Head of caudate nucleus (tissue), 42 donors: ENCODE results near the gene AEBP1.

ENCODE experiments used
- DNase-seq, 42 donors: peaks; one replicate each; pipeline versions ENCODE4 v3.0.0 to v3.0.0-alpha.2; 2020 to 2021; ENCODE audit warnings: mixed read lengths in 7 of 42
- intact Hi-C: fragments of 100-400 bp; cut with DNase I; formaldehyde crosslinking; loops from one replicate; pipeline ENCODE4 v1.15.0; 2022

The AEBP1 gene

DNA sequence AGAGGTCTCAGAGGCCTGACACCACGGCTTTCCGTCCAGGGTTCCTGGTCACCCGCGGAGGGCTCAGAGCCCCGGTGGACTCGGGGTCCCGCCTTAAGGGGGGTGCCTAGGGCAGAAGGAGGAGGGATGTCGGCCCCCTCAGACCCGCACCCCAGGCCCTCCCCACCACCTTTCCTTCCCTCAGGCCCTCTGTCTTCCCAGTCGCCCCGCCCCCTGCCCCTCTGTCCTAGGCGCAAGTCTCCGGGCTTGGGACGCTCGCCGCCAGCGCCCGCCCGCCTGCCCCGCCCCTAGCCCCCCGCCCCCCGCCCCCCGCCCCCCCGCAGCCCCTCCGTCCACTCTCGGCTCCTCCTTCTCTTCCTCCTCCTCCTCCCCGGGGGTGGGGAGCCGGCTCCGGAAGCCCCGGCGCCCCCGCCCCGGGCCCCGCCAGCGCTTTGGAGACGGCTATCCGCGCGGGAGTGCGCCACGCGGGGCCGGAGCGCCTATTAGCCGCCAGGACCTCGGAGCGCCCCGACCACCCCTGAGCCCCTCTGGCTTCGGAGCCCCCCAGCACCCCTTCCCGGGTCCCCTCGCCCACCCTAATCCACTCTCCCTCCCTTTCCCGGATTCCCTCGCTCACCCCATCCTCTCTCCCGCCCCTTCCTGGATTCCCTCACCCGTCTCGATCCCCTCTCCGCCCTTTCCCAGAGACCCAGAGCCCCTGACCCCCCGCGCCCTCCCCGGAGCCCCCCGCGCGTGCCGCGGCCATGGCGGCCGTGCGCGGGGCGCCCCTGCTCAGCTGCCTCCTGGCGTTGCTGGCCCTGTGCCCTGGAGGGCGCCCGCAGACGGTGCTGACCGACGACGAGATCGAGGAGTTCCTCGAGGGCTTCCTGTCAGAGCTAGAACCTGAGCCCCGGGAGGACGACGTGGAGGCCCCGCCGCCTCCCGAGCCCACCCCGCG is at the start of gene AEBP1:
Gene AEBP1 (plus strand): TSS at position 423 of the 937 bp plus-strand sequence. CDS start 321 bp downstream, at position 744.
- DNase-seq = no peak
- intact Hi-C loops = no loop called here

DNA sequence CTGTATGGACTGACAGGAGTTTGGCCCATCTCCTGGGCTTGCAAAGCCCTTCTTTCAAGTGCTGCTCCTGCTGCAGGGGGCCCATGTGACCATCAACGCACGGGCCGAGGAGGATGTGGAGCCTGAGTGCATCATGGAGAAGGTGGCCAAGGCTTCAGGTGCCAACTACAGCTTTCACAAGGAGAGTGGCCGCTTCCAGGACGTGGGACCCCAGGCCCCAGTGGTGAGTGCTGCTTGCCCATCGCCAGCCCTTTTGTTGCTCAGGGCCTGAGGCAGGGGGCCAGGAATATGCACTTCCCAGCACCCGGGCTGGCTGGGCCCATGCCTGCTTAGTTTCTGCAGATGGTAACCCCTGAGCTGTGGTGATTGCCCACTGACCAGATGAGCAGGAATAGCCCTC is 47.5 kb upstream of the AEBP1 start:
- peak in 5 of 42 donors; percentile 7 to 22 (median 9) for DNase-seq
- intact Hi-C loops = no loop called here

DNA sequence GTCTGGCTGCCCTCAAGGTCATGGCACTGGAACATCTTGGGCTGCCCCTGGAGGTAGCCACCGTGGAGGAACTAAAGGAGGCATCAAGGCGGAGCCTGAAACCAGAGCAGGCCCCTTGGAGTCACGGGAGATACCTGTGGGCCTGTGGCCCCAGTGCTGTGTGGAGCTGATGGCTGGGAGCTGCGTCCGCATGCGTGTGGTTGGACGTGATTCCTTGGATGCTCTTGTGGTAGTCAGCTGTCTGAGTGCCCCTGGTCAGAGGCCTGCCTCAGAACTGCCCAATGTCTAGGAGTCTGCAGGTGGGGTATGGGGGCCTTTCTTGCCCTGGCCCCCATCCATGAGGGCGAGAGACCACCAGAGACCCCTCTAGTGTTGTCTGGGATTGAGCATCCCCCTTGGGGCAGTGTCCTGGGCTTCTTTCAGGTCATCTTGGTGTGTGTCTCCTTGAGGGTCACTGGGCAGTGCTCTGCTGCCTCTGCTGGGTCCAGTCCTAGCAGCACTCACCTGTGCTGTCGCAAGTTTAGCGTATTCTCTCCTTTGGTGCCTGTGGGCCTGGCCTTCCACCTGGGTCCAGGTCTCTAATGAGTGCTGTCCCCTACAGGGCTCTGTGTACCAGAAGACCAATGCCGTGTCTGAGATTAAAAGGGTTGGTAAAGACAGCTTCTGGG is 46.8 kb upstream of the AEBP1 start:
- intact Hi-C loops = no loop called here
- peak in 4 of 42 donors; percentile 4 to 23 (median 9) for DNase-seq

DNA sequence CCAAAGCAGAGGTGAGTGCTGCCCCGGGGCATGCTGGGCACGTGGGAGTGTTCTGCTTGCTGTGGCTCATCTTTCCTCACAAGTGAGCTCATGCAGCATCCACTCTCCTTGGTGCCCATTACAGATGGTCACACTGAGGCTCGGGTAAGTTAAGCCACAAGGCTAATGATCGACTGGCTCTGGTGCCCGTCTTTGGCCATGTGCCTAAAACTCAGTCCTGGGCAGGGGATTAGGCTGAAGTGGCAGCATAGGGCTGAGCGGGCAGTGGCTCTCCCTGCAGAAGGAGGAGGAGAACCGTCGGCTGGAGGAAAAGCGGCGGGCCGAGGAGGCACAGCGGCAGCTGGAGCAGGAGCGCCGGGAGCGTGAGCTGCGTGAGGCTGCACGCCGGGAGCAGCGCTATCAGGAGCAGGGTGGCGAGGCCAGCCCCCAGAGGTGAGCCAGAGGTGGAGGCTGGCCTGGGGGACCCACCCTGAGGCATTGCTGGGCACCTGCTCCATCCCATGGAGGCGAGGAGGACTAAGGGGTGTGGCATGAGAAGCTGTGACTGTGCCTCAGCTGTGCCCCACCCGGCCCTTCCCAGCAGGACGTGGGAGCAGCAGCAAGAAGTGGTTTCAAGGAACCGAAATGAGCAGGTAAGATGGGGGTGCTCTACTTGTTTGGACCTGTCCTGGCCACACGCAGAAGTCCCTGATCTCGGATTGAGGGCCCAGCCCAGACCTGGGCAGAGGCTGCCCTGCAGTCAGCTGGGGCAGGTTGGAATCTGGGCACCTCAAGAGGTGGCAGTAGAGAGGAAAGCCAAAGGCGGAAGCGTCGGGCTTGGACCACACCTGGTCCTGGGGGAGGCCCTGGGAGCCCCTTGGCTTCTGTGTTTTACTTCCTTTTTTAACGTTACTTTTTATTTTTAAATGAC is 46.0 kb upstream of the AEBP1 start:
- intact Hi-C loops = no loop called here
- DNase-seq = peak in 1 of 42 donors; percentile 8

DNA sequence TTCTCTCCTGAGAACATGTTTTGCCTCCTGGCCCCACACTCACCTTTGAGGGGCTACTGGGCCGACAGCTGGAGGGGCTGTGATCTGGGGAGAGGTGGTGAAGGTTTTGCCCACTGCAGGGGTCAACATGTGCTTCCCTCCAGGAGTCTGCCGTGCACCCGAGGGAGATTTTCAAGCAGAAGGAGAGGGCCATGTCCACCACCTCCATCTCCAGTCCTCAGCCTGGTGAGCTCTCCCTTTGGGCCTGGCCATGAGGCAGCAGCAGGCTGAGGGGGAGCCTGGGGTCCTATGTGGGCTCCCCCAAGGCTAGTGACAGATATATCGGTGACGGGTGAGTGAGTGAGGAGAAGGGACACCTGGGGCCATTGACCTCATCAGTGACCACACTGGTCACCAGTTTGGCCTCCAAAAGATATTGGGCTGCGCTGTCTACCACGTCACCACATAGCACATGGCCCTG is 45.4 kb upstream of the AEBP1 start:
- DNase-seq = peak in 2 of 42 donors; percentile 8 to 13
- intact Hi-C loops = no loop called here

DNA sequence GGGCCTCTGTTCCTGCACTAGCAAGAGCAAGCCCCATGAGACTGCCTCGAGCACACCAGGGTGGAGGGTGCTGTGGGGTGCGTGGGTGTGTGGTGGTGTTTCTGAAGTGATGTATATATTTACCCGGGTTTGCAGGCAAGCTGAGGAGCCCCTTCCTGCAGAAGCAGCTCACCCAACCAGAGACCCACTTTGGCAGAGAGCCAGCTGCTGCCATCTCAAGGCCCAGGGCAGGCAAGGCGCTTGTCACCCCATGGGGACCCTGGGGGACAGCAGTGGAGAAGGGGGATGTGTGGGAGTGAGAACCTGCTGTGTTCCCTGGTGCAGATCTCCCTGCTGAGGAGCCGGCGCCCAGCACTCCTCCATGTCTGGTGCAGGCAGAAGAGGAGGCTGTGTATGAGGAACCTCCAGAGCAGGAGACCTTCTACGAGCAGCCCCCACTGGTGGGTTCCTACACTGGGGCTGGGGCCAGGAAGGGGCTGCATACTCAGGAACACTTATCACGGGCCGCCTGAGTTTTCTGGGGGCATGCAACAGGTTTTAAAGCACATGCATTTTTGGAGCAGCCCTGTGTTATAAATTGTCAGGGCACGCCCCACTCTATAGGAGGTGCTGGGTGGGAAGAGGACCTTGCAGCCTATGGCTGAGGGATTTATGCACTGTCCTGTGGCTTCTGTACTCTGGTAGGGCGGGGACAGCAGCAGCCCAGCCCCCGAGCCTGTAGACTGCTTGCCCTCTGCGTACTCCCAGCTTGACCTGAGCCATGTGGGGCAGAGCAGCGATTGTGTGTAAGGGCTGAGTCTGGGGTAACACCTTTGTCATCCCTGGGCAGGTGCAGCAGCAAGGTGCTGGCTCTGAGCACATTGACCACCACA is 44.7 kb upstream of the AEBP1 start:
- peak in 3 of 42 donors; percentile 15 to 52 (median 18) for DNase-seq
- intact Hi-C loops = no loop called here

DNA sequence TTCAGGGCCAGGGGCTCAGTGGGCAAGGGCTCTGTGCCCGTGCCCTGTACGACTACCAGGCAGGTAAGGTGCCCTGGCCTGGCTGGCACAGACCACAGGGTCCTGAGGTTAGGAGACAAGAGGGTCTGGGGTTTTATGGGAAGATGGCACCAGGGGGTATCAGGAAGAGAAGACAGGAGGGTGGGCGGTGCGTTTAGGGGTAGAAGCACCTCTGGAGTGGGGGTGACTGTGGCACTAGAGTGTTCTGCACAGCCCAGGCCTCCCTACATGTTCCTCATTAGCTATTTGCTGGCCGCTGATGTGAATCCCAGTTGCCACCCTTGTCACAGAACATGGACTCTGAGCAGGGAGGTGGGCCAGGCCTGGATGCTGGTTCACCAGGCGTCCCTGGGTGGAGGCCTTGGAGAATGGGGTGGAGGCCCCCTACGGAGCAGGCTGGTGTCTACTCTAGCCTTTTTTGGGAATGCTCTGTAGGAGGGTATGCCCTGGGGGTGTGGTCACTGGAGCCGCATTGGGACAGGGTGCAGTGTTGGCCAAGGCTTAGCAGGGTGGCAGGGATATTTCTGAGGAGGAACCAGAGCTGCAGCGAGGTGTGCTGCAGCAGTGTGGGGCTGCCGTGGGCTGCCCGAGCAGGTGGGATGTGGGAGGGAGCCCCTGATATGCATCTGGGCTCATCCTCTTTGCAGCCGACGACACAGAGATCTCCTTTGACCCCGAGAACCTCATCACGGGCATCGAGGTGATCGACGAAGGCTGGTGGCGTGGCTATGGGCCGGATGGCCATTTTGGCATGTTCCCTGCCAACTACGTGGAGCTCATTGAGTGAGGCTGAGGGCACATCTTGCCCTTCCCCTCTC is 43.8 kb upstream of the AEBP1 start:
- intact Hi-C loops = no loop called here
- peak in 3 of 42 donors; percentile 6 to 25 (median 6) for DNase-seq

DNA sequence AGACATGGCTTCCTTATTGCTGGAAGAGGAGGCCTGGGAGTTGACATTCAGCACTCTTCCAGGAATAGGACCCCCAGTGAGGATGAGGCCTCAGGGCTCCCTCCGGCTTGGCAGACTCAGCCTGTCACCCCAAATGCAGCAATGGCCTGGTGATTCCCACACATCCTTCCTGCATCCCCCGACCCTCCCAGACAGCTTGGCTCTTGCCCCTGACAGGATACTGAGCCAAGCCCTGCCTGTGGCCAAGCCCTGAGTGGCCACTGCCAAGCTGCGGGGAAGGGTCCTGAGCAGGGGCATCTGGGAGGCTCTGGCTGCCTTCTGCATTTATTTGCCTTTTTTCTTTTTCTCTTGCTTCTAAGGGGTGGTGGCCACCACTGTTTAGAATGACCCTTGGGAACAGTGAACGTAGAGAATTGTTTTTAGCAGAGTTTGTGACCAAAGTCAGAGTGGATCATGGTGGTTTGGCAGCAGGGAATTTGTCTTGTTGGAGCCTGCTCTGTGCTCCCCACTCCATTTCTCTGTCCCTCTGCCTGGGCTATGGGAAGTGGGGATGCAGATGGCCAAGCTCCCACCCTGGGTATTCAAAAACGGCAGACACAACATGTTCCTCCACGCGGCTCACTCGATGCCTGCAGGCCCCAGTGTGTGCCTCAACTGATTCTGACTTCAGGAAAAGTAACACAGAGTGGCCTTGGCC is 43.0 kb upstream of the AEBP1 start:
- intact Hi-C loops = no loop called here
- peak in 4 of 42 donors; percentile 3 to 28 (median 12) for DNase-seq

DNA sequence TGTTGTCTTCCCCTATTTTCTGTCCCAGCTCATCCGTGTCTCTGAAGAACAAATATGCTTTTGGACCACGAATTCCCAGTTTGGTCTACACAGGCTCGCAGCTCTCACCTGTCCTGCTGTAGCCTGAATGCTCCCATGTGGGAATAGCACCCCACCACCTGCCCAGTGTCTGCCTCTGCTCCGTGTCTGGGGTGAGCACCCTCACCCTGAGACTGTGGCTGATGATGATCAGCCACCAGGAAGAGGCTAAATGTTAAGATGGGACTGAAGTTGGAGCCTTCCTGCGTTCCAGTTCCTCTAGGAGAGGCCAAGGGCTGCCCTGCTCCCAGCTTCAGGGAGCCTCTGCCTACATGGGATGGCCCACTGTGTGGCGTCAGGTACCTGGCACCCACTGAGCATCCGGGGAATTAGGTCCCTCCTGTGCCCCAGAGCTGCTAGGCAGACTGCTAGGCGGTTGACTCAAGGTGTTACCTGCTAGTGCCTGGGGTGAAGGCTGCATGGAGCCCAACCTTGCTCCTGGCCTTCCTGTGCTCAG is 42.4 kb upstream of the AEBP1 start:
- intact Hi-C loops = no loop called here
- peak in 3 of 42 donors; percentile 1 to 19 (median 10) for DNase-seq

DNA sequence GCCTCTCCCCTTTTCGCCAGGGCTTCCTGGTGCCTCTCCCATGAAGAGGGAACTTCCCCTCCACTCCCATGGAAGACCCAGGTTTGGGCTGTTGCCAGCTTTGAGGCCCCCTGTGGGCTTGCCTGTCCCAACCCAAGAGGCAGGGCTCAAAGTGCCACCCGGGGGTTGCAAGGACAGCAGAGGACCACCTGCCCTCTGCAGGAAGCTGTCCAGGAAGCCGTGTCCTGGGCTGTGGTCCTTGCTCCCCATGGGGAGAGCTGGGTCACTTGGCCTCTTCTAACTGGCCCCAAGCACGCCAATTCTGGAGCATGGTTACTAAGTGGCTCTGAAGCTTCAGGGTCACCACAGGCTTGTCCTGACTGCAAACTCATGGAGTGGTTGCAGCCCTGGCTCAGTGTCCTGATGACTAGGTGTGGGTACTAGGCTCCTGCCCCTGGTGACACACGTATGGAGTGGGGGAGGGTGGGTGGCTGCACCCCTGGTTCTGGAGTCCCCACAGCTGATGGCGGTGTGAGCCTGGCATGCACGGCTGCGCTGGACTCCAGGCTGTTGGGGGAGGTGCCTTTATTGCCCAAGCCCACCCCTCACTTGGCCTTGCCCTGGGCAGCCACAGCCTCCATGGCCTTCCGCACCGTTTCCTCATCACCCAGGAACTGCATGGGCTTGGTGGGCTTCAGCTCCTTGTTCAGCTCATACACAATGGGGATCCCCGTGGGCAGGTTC is 41.8 kb upstream of the AEBP1 start:
- DNase-seq = peak in 3 of 42 donors; percentile 7 to 26 (median 15)
- intact Hi-C loops = no loop called here

DNA sequence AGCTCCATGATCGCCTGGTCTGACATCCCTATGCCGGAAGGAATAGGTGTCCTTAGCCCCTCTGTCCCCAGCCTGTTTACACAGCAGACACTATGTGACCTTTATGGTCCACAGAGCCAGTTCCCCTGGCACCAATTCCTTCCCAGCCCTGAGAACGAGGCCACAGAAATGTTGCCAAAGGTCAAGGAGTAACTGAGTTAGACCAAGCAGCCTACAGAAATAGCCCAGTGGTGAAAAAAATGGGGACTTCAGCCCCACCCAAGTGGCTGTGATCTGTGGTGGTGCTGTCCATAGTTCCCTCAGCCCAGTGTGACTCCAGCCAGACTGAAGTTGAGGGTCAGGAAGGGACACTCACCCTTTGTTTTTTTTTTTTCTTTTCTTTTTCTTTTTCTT is 41.2 kb upstream of the AEBP1 start:
- DNase-seq = peak in 4 of 42 donors; percentile 4 to 7 (median 6)
- intact Hi-C loops = no loop called here

DNA sequence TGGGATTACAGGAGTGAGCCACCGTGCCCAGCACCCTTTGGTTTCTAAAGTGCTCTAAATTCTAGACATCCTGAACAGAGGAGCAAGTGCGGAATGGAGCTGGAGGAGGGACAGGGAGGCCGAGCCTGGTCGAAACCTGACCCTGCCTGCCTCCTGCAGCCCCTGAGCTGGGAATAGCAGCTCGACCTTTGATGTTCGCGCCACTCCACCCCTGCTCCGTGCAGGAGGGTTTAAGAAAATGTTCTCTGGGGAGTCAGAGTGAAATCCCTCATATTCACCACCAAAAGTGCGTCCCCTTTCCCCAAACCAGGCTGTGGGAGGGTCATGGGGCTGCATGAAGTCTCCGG is 40.6 kb upstream of the AEBP1 start:
- peak in 2 of 42 donors; percentile 6 to 14 for DNase-seq
- intact Hi-C loops = no loop called here

DNA sequence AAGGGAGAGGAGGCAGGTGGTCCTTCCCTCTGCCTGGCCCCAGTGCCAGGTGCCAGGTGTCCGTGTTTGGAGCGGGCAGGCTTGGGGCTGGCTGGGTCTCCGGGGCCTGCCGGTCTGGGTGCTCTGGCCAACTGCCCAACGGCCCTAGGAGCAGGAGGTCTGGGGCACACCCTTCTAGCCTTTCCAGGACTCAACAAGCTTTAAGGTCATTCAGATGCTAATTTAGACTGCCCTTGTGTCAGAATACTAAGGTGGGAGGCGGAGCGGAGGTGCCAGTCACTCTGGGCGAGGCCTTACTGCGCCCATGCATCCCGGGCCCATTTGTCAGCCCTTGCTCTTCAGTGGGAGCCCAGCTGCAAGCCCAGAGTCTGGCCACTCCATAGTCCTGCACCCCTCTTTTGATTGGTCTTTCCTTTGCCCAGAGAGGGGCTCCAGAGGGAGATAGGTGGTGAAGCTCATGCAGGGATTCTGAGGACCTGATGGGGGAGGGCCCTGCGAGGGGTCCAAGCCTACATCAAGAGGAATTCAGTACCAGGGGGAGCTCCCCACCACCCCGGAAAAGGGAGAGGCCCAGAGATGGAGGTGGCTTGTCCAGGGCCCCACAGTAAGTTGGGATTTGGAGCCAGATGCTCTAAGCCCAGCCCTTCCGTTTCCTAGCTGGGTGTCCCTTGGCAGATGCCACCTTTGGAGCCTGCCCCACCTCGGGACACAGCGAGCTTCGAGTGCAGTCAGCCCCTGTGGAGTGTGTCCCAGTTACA is 40.1 kb upstream of the AEBP1 start:
- DNase-seq = peak in 4 of 42 donors; percentile 6 to 29 (median 11)
- intact Hi-C loops = no loop called here

DNA sequence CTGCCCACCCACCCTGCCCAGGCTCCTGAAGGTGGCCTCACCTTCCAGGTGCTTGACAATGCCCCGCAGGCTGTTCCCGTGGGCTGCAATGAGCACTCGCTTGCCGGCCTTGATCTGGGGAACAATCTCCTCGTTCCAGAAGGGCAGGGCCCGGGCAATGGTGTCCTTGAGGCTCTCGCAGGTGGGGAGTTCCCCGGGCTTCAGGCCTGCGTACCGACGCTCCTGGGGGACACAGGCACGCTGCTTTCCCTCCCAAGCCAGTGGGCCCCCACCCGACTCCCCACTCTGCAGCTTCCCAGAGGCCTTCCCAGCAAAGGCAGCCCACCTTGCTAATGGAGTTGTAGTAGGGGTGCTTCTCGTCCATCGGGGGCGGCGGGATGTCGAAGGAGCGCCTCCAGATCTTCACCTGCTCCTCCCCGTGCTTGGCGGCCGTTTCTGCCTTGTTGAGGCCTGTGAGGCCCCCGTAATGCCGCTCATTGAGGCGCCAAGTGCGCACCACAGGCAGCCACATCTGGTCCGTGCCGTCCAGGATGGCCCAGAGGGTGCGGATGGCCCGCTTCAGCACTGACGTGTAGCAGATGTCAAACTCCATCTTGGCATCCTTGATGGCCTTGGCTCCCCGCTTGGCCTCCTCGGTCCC is 39.2 kb upstream of the AEBP1 start:
- intact Hi-C loops = no loop called here
- DNase-seq = peak in 3 of 42 donors; percentile 6 to 29 (median 12)
